ENCODE results near the gene TUBGCP2. TPM values are rescaled to one million over a fixed set of nuclear protein-coding genes. Genes with fewer than 3 reads are reported as not detected.

The TUBGCP2 gene
- total and polyA plus RNA-seq, 7 donors = 20.3 to 53.2 (median 33.8) TPM

DNA sequence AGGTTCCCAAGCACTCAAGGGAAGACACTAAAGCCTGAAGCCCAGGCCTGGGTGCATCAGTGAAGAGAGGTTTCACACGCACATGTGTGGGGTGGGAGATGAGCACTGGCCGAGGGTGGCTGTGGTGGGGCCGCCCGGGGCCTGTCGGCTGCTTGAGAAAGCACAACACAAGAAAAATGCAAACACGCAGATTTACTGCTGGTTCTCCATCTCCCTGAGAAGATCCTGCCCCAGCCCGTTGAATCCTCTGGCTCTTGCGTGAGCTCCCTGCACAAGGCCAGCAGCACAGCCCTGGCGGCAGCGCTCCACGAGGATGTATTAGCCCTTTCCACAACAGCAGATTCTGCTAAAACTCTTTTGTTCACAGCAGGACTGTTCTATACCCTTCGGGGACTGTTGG is 6.2 kb upstream of the TUBGCP2 start:
- peak in 1 of 2 donors; percentile 34 for DNase-seq
- intact Hi-C loops (cut with DNase I) = loop anchor here (5.0 to 10.0 kb wide), 2 partner anchors 57 to 480 kb away; partner anchors contain the start of gene ECHS1 (in 1 of the 2)

GRCh38 chr10:133313192-133313591 is 4.5 kb upstream of the TUBGCP2 start:
- TF ChIP-seq CTCF (IDR thresholded peaks at IDR 0.05) = no peak
- H3K9me3 ChIP-seq = no peaks in the 10 kb centered on the region
- peaks cover 0 to 37% of the 10 kb centered on the region in 2 donors for H3K36me3 ChIP-seq (ENCODE audit: insufficient read depth in 1 of 2, low read depth in 1 of 2)
- intact Hi-C loops (cut with DNase I) = loop anchor here (5.0 to 10.0 kb wide), 2 partner anchors 59 to 478 kb away; partner anchors contain the start of gene ECHS1 (in 1 of the 2)
- no peak for ATAC-seq
- no peak for DNase-seq
- peaks cover 5% of the 10 kb centered on the region for H3K4me1 ChIP-seq
- H3K4me3 ChIP-seq = no peak overlapping the region
- 67 to 77% (median 67%) methylated on average over 4 of the region's 4 CpGs for WGBS, 3 donors
- H3K27ac ChIP-seq = peak overlapping the region; percentile 23
- peaks cover 0 to 3% (median 0%) of the 10 kb centered on the region in 3 donors for H3K27me3 ChIP-seq (ENCODE audit: insufficient read depth in 3 of 3, low read length in 2 of 3)

More for the DNA sequence above, 6.2 kb upstream of the TUBGCP2 start:
- 87 to 90% (median 88%) methylated on average over 12 of the region's 12 CpGs for WGBS, 3 donors
- no peak for TF ChIP-seq CTCF (IDR thresholded peaks at IDR 0.05)
- Histone ChIP-seq H3K36me3 (ENCODE audit: insufficient read depth in 1 of 2, low read depth in 1 of 2) (peaks cover 0 to 35% of the 10 kb centered on the region in 2 donors), H3K27me3 (ENCODE audit: insufficient read depth in 3 of 3, low read length in 2 of 3) (peaks cover 0 to 15% (median 3%) of the 10 kb centered on the region in 3 donors), H3K4me3 (no peak overlapping the region), H3K9me3 (no peaks in the 10 kb centered on the region), H3K27ac (no peak overlapping the region), H3K4me1 (peaks cover 5% of the 10 kb centered on the region)
- no peak for ATAC-seq

DNA sequence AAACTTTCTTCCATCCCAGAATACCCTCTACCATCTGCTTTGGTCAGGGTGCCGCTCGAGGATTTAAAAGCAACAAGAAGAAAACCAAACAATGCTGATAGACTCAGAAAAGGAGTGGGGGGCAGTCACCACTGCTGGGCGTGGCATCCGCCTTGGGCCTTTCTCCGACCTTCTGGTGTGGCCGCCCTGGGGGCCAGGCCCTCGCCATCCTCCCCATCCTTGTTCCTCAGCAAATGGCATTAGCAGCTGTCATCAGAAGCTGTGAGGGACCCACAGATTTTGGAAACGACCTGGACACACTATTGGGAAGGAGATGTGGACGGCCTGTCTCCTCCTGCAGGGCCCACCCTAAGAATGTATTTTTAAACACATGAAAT is 4.1 kb upstream of the TUBGCP2 start:
- H3K4me1 ChIP-seq = peaks cover 7% of the 10 kb centered on the region
- WGBS, 3 donors = 87 to 96% (median 91%) methylated on average over 9 of the region's 9 CpGs
- peaks cover 0 to 3% (median 0%) of the 10 kb centered on the region in 3 donors for H3K27me3 ChIP-seq (ENCODE audit: insufficient read depth in 3 of 3, low read length in 2 of 3)
- DNase-seq = no peak
- H3K9me3 ChIP-seq = no peaks in the 10 kb centered on the region
- no peak for TF ChIP-seq CTCF (IDR thresholded peaks at IDR 0.05)
- no peak overlapping the region for H3K27ac ChIP-seq
- H3K4me3 ChIP-seq = no peak overlapping the region
- H3K36me3 ChIP-seq (ENCODE audit: insufficient read depth in 1 of 2, low read depth in 1 of 2) = peaks cover 0 to 37% of the 10 kb centered on the region in 2 donors
- ATAC-seq = no peak
- intact Hi-C loops (cut with DNase I) = loop anchor here (5.0 to 10.0 kb wide), 2 partner anchors 60 to 478 kb away; partner anchors contain the start of gene ECHS1 (in 1 of the 2)

DNA sequence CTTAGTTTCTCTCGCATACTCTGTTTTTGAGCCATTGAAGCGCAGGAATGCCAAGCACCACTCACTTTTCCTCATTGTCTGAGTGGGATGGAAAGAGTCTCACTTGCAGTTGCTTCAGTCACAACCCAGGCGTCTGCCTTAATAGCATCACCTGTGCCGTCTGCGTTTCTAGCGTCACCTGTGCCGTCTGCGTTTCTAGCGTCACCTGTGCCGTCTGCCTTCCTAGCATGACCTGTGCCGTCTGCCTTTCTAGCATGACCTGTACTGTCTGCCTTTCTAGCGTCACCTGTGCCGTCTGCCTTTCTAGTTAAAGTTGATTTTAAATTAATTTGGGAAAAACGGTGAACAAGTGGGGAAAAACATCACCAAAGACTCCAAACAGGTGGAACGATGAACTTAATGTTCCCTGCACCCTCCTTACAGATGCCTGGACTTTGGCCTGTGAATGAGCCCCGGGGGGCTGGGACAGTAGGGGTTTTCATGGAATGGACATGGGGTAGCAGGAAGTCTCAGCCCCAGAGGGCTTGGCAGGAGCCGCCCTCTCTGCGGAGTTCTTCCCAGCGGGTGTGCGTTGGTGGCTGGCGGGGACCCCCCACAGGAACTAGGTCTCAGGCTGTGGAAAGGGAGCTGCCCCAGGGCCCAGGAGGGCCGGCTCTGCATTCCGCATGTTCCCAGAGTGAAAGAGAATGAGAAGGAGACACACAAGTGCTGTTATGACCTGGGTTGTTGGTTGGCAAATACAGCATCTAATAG is 3.5 kb upstream of the TUBGCP2 start:
- WGBS, 3 donors = 87 to 91% (median 89%) methylated on average over 23 of the region's 23 CpGs
- Histone ChIP-seq H3K27me3 (ENCODE audit: insufficient read depth in 3 of 3, low read length in 2 of 3) (peaks cover 0 to 3% (median 0%) of the 10 kb centered on the region in 3 donors), H3K9me3 (no peaks in the 10 kb centered on the region), H3K36me3 (ENCODE audit: insufficient read depth in 1 of 2, low read depth in 1 of 2) (peaks cover 0 to 37% of the 10 kb centered on the region in 2 donors), H3K4me1 (peaks cover 12% of the 10 kb centered on the region), H3K27ac (no peak overlapping the region), H3K4me3 (no peak overlapping the region)
- intact Hi-C loops (cut with DNase I) = loop anchor here (5.0 to 10.0 kb wide), 2 partner anchors 60 to 477 kb away; partner anchors contain the start of gene ECHS1 (in 1 of the 2)
- TF ChIP-seq CTCF (IDR thresholded peaks at IDR 0.05) = no peak
- DNase-seq (no peak), ATAC-seq (no peak)

Data from psoas muscle (tissue), 8 donors.